ENCODE results near the gene TUBAL3. TPM values are rescaled to one million over a fixed set of nuclear protein-coding genes. Genes with fewer than 3 reads are reported as not detected.

Gene TUBAL3
- total RNA-seq, 1 experiment from 2014 or later: 0.15 TPM

GRCh38 chr10:5369362-5370158 is 35.1 kb downstream of the TUBAL3 start (continued):
- TF ChIP-seq MLX (CRISPR knock-in tag; IDR thresholded peaks at IDR 0.05) (no peak), JUN (CRISPR knock-in tag; IDR thresholded peaks at IDR 0.05) (no peak), ZNF671 (CRISPR knock-in tag; IDR thresholded peaks at IDR 0.05) (no peak), MAX (CRISPR knock-in tag; IDR thresholded peaks at IDR 0.05) (no peak), CTCF (IDR thresholded peaks at IDR 0.05) (no peak), ZNF219 (CRISPR knock-in tag; IDR thresholded peaks at IDR 0.05; ENCODE audit: borderline replicate concordance) (no peak), ERG (CRISPR knock-in tag; IDR thresholded peaks at IDR 0.05) (no peak)

- H3K9me3 Mint-ChIP-seq: peaks cover 21% of the 10 kb centered on the region
- ChIA-PET CTCF (no interaction called here), POLR2A (no interaction called here)
- no peak for TF ChIP-seq KAT7 (CRISPR knock-in tag; IDR thresholded peaks at IDR 0.05; ENCODE audit: borderline replicate concordance)
- TF ChIP-seq IRF1 (CRISPR knock-in tag; IDR thresholded peaks at IDR 0.05): no peak
- TF ChIP-seq HMGXB4 (CRISPR knock-in tag; IDR thresholded peaks at IDR 0.05): no peak
- TF ChIP-seq RELA (CRISPR knock-in tag; IDR thresholded peaks at IDR 0.05; ENCODE audit: borderline replicate concordance): no peak
- no peak for TF ChIP-seq FOXP4 (CRISPR knock-in tag; IDR thresholded peaks at IDR 0.05)
- TF ChIP-seq ZNF263 (CRISPR knock-in tag; IDR thresholded peaks at IDR 0.05; ENCODE audit: low read depth): no peak
- DNase-seq (ENCODE audit: low spot score): no peak
- no peak for ATAC-seq
- no peaks in the 10 kb centered on the region for H3K4me1 Mint-ChIP-seq
- H3K27me3 Mint-ChIP-seq (ENCODE audit: low read depth): no peaks in the 10 kb centered on the region
- peaks cover 6% of the 10 kb centered on the region for H3K36me3 Mint-ChIP-seq
- H3K4me3 Mint-ChIP-seq: no peak overlapping the region
- H3K27ac Mint-ChIP-seq: no peak overlapping the region
These were observed 38.7 kb downstream of the TUBAL3 start for GRCh38 chr10:5365928-5366327.

- no peak for DNase-seq (ENCODE audit: low spot score)
- Mint-ChIP-seq H3K36me3 (no peaks in the 10 kb centered on the region), H3K4me1 (no peaks in the 10 kb centered on the region), H3K9me3 (peaks cover 13% of the 10 kb centered on the region), H3K4me3 (no peak within 1 kb of the TSS), H3K27me3 (ENCODE audit: low read depth) (no peaks in the 10 kb centered on the region), H3K27ac (no peak within 1 kb of the TSS)
- CTCF ChIA-PET: interaction anchor here (0.9 kb wide), 1 partner anchor 550 kb away, joined by 3 read pairs; no protein-coding TSS in a partner anchor
- POLR2A ChIA-PET: interaction anchor here (0.5 kb wide), 1 partner anchor 299 kb away, joined by 3 read pairs; no protein-coding TSS in a partner anchor
- no peak for ATAC-seq
- TF ChIP-seq MYBL2 (CRISPR knock-in tag; IDR thresholded peaks at IDR 0.05) (no peak), CDX4 (CRISPR knock-in tag; IDR thresholded peaks at IDR 0.05; ENCODE audit: borderline replicate concordance) (no peak), ZSCAN18 (CRISPR knock-in tag; IDR thresholded peaks at IDR 0.05) (no peak), ZNF423 (CRISPR knock-in tag; IDR thresholded peaks at IDR 0.05) (no peak), ZNF281 (CRISPR knock-in tag; IDR thresholded peaks at IDR 0.05) (no peak)
These were observed 39.7 kb downstream of the TUBAL3 start, which contains the start of gene UCN3 for GRCh38 chr10:5364890-5365338. TSS of gene UCN3 (plus strand) at chr10:5364966. CDS start at chr10:5373721, 8,755 bp downstream.

Measured in WTC11 (cell line).